Umbilical cord (tissue), 2 donors: ENCODE data around the gene RPGR. TPM values are rescaled to one million over a fixed set of nuclear protein-coding genes. Genes with fewer than 3 reads are reported as not detected.
A peak's percentile ranks its signal among the peaks of the same experiment; 100 is the strongest.

Experiments
- DNase-seq: peaks from one replicate; pipeline ENCODE4 v3.0.0-alpha.2; 2015; ENCODE audit warnings: low spot score
- total RNA-seq: library from RNA; depleted of rRNA; stranded (reverse); fragments of >200 nt; gene quantifications from one replicate; pipeline ENCODE4 v1.2.3, GENCODE V29; 2014; ENCODE audit warnings: low replicate concordance; ENCODE audit not compliant: insufficient read depth

The RPGR gene
- total RNA-seq, 1 donor from 2014 or later = 15.4 TPM

DNA sequence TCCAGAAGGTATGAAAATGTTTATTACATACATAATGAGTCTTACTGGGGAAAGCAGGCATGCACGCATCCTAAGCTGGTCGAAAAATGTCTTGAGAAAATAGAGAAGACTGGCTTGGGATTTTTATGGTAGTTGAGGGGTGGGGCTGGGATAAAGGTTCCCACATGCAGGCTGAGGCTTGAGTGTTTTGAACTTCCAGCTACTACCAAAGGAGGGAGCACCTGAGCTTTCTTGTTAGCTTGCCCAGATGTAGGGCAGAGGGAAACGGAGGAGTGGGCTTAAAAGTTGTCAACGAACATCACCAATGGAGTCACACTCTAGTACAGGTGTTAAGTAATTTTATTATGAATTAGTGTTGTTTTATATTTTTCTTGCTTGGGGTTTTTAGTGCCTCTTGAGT is 67.1 kb downstream of the RPGR start:
- DNase-seq = no peak

GRCh38 chrX:38256019-38256418 is 71.3 kb downstream of the RPGR start:
- DNase-seq = no peak

- peak; percentile 46 for DNase-seq
Measured at GRCh38 chrX:38249965-38250364, 77.3 kb downstream of the RPGR start.

- DNase-seq = no peak
Measured at GRCh38 chrX:38247051-38247450, 80.3 kb downstream of the RPGR start.

DNA sequence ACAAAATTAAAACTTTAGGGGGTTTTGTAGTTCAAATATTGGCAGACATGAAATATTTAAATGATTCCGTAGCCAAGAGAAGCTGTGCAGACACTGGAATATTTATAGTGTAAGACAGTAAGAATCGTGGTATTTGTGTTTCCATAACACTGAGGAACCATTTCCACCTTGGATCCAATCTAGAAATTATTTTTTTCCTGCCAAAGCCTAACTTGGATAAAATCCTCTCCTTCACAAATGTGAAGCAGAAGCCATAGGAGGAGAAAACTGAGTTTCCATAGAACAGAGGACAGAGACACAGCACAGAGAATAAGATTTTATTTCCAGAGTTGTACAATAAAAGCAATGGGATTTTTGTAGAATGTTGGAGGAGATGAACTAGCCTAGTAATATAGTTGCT is 86.8 kb downstream of the RPGR start:
- no peak for DNase-seq

DNA sequence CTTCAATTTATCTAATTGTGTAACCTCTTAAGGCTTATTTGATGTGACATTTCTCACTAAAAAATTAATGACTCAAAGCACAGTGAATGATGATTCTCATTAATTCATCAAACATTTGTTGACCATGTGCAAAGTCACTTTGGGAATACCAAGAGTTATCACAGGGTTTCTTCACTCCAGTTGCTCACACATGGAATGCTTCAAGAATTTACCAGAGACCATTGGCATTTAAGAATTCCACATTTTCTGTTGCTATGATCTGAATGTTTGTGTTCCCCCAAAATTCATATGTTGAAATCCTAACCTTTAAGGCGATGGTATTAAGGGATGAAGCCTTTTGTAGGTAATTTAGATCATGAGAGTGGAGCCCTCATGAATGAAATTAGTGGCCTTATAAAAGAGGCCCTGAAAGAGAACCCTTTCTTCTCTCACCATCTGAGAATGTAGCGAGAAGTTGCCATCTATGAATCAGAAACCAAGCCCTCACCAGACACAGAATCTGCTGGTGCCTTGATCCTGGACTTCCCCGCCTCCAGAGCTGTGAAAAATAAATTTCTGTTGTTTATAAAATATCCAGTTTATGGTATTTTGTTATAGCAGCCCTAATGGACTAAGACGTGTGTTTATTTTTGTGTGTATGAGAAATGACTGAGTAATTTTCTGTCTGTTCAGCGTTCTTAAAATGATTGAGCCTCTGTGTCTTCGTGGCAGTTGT is 90.3 kb downstream of the RPGR start:
- DNase-seq = no peak

- peak; percentile 44 for DNase-seq
Measured at GRCh38 chrX:38233891-38234667, 93.2 kb downstream of the RPGR start.

DNA sequence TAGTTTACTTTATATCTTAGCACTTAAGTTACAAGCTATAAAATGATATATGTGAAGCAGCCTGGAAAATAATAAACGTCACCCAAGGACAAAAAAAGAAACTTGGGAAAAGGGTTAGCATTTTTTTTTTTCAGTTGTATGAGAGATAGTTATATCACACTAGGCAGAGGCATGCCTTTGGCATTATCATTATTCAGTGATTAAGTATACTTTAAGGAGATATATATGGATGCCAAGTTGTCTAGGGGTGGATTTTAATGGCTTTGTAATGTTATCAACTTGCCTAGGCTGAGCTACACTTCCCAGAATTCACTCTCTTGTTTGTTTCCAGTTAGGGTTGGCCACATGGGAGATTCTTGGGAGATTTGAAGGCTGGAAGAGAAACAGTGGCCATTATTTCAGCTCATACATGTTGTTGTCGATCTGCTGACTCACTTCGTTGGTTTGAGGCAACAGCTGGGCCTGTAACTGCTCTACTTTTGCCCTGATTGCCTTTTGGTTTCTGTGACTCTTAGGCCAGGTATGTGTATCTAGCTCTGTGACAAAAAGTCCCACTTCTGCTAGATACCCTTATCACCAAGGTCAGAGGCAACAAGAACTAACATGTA is 95.1 kb downstream of the RPGR start:
- DNase-seq = peak; percentile 85

- DNase-seq = no peak
Measured at GRCh38 chrX:38225093-38225492, 102.2 kb downstream of the RPGR start.

- DNase-seq = no peak
Measured at GRCh38 chrX:38224160-38224559, 103.1 kb downstream of the RPGR start.

- DNase-seq = no peak
Measured at GRCh38 chrX:38221391-38221929, 105.8 kb downstream of the RPGR start.

GRCh38 chrX:38220415-38221390 is 106.6 kb downstream of the RPGR start, which contains the start of gene SRPX:
TSS of gene SRPX (minus strand) at chrX:38220871. CDS start at chrX:38220792, 79 bp downstream.
- peak; percentile 63 for DNase-seq

- peak; percentile 55 for DNase-seq
Measured at GRCh38 chrX:38220024-38220414, 107.3 kb downstream of the RPGR start.

Other genes starting within 250 kb of the RPGR start
- gene SRPX, start 106.6 kb downstream of the RPGR start, total RNA-seq = 74.9 TPM
- not detected for gene OTC, start 25.1 kb upstream of the RPGR start, total RNA-seq
- 3.9 TPM for gene TSPAN7, start 234.0 kb upstream of the RPGR start, total RNA-seq